Naive thymus-derived CD8-positive, alpha-beta T cell (primary cell): ENCODE data around the gene HMGXB4. TPM values are rescaled to one million over a fixed set of nuclear protein-coding genes. Genes with fewer than 3 reads are reported as not detected.

ENCODE experiments used
- ATAC-seq, 2 donors: fragments of 150-1000 bp; cut with Tn5 transposase in 1 of 2; sonication (Bioruptor Pico), chemical (Tn5 transposase) in 1 of 2; 1 replicate in 1 of 2; 2 replicates in 1 of 2; pipeline ENCODE4 v1.10.0; 2021; ENCODE audit warnings: mild to moderate bottlenecking in 2 of 2, moderate library complexity in 2 of 2
- POLR2A ChIA-PET: fragments of 350-600 bp; sonication (Branson Sonifier 250); formaldehyde crosslinking; loops from one replicate; lab custom pipeline; 2021; ENCODE audit warnings: antibody characterized with exemption; lab: Charles Lee
- DNase-seq, 10 donors: peaks; one replicate each; pipeline versions ENCODE4 v3.0.0 to v3.0.0-alpha.2; 2020 to 2022
- H3K27ac Mint-ChIP-seq, 10 donors: one replicate each; pipeline ENCODE4 v1.8.0; 2020 to 2022; ENCODE audit warnings: mild to moderate bottlenecking in 10 of 10, mixed read lengths in 10 of 10, moderate library complexity in 4 of 10, inconsistent platforms in 1 of 10
- H3K27me3 Mint-ChIP-seq, 5 donors: one replicate each; pipeline ENCODE4 v1.8.0; 2021 to 2022; ENCODE audit warnings: mixed read lengths in 5 of 5
- H3K36me3 Mint-ChIP-seq, 3 donors: one replicate each; pipeline ENCODE4 v1.8.0; 2020 to 2022; ENCODE audit warnings: mixed read lengths in 3 of 3, mild to moderate bottlenecking in 2 of 3, inconsistent platforms in 1 of 3
- H3K4me1 Mint-ChIP-seq, 4 donors: one replicate each; pipeline ENCODE4 v1.8.0; 2021 to 2022; ENCODE audit warnings: mixed read lengths in 4 of 4
- H3K4me3 Mint-ChIP-seq, 10 donors: one replicate each; pipeline ENCODE4 v1.8.0; 2020 to 2022; ENCODE audit warnings: mild to moderate bottlenecking in 10 of 10, mixed read lengths in 10 of 10, moderate library complexity in 6 of 10, inconsistent platforms in 1 of 10
- H3K9me3 Mint-ChIP-seq, 9 donors: one replicate each; pipeline ENCODE4 v1.8.0; 2020 to 2022; ENCODE audit warnings: mixed read lengths in 9 of 9, mild to moderate bottlenecking in 3 of 9, inconsistent platforms in 1 of 9, moderate library complexity in 1 of 9
- polyA plus RNA-seq, 3 donors: library from polyadenylated mRNA; unstranded; fragments of 300-500 nt; fragmentation: Illumina TruSeq; gene quantifications; one replicate each; pipeline ENCODE4 v1.2.3, GENCODE V29; 2021
- total RNA-seq, 8 experiments: library from RNA in 2 of 8; stranded (reverse) in 2 of 8; gene quantifications; one replicate each; pipeline ENCODE4 v1.2.3 and lab custom pipeline; 2021 to 2026

HMGXB4 gene, protein sequence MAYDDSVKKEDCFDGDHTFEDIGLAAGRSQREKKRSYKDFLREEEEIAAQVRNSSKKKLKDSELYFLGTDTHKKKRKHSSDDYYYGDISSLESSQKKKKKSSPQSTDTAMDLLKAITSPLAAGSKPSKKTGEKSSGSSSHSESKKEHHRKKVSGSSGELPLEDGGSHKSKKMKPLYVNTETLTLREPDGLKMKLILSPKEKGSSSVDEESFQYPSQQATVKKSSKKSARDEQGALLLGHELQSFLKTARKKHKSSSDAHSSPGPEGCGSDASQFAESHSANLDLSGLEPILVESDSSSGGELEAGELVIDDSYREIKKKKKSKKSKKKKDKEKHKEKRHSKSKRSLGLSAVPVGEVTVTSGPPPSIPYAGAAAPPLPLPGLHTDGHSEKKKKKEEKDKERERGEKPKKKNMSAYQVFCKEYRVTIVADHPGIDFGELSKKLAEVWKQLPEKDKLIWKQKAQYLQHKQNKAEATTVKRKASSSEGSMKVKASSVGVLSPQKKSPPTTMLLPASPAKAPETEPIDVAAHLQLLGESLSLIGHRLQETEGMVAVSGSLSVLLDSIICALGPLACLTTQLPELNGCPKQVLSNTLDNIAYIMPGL
- total RNA-seq (10 to 100 TPM; 29.5 to 32.6 TPM), polyA plus RNA-seq (10 to 100 TPM in 2 of 3 donors, 1 to 10 TPM in 1; 7.9 to 17.8 (median 11.0) TPM), total RNA-seq (lab: John Stamatoyannopoulos, UW) (27.1 to 43.1 (median 33.0) reads per million in 6 experiments)

DNA sequence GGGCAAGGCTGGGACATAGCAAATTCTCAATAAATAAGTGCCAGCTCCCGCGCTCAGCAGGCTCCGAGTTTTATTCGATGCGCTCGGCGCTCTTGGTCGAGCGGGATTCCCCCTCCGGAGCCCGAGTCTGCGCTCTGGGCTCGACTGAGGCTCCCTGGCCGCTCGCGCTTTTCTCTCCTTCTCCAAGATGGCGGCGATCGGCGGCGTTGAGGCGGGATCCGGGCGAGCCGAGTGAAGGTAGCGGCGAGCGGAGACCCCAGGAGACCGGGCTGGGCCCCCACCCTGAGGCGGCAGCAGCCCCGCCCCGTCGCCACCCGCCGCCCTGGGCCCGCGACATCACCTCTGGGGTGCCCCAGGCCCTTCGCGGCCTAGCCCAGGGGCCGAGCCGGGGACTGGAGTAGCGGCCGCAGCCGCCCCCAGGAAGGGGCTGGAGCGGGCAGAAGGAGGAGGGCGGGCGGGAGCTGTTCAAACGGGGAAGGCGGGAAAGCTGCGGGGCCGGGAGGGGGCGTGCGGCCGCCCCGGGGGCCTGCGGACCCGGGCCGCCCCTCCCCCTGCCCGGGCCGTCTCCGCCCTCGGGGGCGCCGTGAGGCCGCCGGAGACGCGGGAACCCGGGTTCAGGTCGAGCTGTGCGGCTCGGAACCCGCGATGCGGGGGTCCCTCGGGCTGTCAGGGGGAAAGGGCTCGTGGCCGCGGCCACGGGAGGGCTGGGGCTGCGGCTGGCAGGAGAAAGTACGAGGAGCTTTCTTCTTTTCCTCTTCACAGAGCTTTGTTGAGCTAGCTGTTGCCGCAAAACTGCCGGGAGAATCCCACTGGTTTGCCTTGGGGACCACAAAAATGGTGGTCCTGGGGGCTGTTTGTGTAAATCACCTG is at the start of gene HMGXB4:
Gene HMGXB4, plus strand, starts transcription at position 173 of the 870 bp plus-strand sequence. CDS start 4,898 bp downstream, outside the sequence.
- H3K9me3 Mint-ChIP-seq: no peaks in the 10 kb centered on the region
- peaks cover 0 to 7% (median 0%) of the 10 kb centered on the region in 3 donors for H3K36me3 Mint-ChIP-seq
- ATAC-seq (peak; percentile 88 to 94), DNase-seq (peak; percentile 77 to 92 (median 85))
- POLR2A ChIA-PET: interaction anchor here (0.5 to 2.4 kb wide), 7 partner anchors 13 to 386 kb away, joined by 3 to 48 read pairs (median 5); partner anchors contain the start of gene TOM1
- no peaks in the 10 kb centered on the region for H3K27me3 Mint-ChIP-seq
- H3K4me3 Mint-ChIP-seq: peak within 1 kb of the TSS; percentile 85 to 96 (median 92)
- peaks cover 13 to 26% (median 26%) of the 10 kb centered on the region in 4 donors for H3K4me1 Mint-ChIP-seq
- H3K27ac Mint-ChIP-seq: peak within 1 kb of the TSS; percentile 88 to 98 (median 96)

DNA sequence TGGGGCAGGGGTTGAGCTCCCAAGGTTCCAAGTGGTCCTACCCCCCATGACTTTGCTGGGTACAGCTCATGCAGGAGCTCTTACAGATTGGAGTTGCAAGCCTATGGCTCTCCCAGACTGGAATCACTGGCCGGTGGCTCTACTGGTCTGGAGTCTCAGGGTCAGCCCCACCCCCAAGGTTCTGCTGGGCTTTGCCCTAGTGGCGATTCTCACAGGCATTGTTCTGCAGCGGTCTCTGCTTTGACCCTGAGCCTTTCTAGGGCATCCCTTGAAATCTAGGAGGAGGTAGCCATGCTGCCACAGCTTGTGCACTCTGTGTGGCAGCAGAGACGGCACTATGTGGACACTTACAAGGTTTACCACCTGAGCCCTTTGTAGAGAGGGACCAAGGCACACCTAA is 49.3 kb upstream of the HMGXB4 start:
- POLR2A ChIA-PET: no interaction called here
- no peaks in the 10 kb centered on the region for H3K36me3 Mint-ChIP-seq
- H3K9me3 Mint-ChIP-seq: no peaks in the 10 kb centered on the region
- no peak overlapping the region for H3K4me3 Mint-ChIP-seq
- H3K27ac Mint-ChIP-seq: no peak overlapping the region
- DNase-seq: no peak
- ATAC-seq: no peak
- no peaks in the 10 kb centered on the region for H3K4me1 Mint-ChIP-seq
- H3K27me3 Mint-ChIP-seq: peaks cover 7 to 45% (median 35%) of the 10 kb centered on the region in 5 donors

DNA sequence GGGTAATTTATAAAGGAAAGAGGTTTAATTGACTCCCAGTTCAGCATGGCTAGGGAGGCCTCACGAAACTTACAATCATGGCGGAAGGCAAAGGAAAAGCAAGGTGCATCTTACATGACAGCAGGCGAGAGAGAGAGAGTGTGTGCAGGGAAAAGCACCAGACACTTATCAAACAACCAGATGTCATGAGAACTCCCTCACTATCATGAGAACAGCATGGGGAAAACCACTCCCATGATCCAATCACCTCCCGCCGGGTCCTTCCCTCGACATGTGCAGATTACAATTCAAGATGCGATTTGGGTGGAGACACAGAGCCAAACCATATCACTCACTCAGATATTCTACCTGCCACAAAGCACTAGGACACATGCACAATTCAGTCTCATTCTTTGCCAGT is 48.1 kb upstream of the HMGXB4 start:
- H3K27me3 Mint-ChIP-seq: peaks cover 7 to 50% (median 30%) of the 10 kb centered on the region in 5 donors
- H3K9me3 Mint-ChIP-seq: no peaks in the 10 kb centered on the region
- H3K36me3 Mint-ChIP-seq: no peaks in the 10 kb centered on the region
- DNase-seq (no peak), ATAC-seq (no peak)
- POLR2A ChIA-PET: no interaction called here
- no peaks in the 10 kb centered on the region for H3K4me1 Mint-ChIP-seq
- no peak overlapping the region for H3K4me3 Mint-ChIP-seq
- H3K27ac Mint-ChIP-seq: no peak overlapping the region

DNA sequence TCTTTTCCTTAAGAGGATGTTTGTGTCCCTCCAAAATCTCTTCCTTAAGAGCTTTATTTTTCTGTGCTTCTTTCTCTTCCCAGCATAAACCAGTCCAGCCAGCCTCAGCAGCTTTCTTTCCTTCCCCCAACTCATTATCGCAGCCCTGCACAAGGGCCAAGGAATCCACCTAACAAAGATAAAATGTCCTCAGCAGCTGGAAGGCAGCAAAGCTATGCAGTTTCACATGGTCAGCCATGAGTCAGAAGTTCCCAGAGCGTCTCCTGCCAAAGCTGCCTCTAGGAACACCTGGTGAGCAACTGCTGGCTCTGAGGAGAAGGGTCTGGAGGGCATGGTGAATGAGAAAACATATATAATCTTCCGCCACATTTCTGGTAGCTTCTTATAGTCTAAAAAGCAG is 45.3 kb upstream of the HMGXB4 start:
- Mint-ChIP-seq H3K27ac (peak overlapping the region in 1 of 10 donors; percentile 11), H3K4me3 (no peak overlapping the region), H3K36me3 (no peaks in the 10 kb centered on the region), H3K4me1 (no peaks in the 10 kb centered on the region), H3K9me3 (no peaks in the 10 kb centered on the region), H3K27me3 (peaks cover 9 to 58% (median 30%) of the 10 kb centered on the region in 5 donors)
- no peak for DNase-seq
- POLR2A ChIA-PET: no interaction called here
- ATAC-seq: no peak

DNA sequence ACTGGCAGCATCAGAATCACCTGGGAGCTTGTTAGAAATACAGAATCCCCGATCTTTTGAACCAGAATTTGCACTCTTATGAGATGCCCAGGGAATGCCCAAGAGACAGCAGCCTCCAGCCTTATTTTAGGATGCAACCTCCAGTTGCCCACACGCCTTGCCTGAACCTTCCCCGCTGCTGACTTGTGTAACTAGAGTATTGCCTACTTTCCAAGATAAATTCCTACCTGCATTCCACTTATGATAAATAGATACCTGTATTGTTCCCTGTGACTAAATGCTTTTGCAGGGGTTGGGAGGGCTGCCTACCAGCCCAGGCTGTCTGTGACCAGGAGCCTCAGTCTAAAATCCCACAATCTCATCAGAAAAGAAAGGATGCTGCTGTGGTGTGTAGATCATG is 44.3 kb upstream of the HMGXB4 start:
- Mint-ChIP-seq H3K36me3 (no peaks in the 10 kb centered on the region), H3K27me3 (peaks cover 9 to 48% (median 23%) of the 10 kb centered on the region in 5 donors), H3K27ac (no peak overlapping the region), H3K9me3 (no peaks in the 10 kb centered on the region), H3K4me3 (no peak overlapping the region), H3K4me1 (no peaks in the 10 kb centered on the region)
- ATAC-seq (no peak), DNase-seq (no peak)
- POLR2A ChIA-PET: no interaction called here

DNA sequence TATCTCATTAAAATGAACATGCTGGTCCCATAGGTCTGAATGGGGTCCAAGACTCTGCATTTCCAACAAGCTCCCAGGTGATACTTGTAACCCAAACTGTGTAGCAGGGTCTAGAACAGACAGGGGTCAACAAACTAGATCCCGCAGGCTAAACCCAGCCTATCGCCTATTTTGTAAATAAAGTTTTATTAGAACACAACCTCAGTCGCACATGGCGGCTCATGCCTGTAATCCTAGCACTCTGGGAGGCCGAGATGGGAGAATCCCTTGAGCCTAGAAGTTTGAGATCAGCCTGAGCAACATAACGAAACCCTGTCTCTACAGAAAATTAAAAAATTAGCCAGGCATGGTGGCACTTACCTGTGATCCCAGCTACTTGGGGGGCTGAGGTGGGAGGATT is 42.3 kb upstream of the HMGXB4 start:
- POLR2A ChIA-PET: no interaction called here

DNA sequence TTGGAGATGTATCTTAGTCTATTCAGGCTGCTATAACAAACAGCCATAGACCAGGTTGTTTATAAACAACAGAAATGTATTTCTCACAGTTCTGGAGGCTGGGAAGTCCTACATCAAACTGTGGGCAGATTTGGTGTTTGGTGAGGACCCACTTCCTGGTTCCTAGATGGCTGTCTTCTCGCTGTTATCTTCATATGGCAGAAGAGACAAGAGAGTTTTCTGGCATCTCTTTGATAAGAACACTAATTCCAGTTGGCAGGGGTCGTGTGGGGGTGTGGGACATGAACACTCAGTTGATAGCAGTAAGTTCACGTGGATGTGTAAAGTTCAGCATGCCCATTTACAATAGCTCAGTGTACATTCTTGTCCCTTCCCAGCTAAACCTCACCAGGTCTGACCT is 41.3 kb upstream of the HMGXB4 start:
- H3K4me3 Mint-ChIP-seq: no peak overlapping the region
- H3K9me3 Mint-ChIP-seq: no peaks in the 10 kb centered on the region
- POLR2A ChIA-PET: no interaction called here

More for the DNA sequence above, 42.3 kb upstream of the HMGXB4 start:
- ATAC-seq (no peak), DNase-seq (no peak)
- H3K9me3 Mint-ChIP-seq: no peaks in the 10 kb centered on the region
- no peak overlapping the region for H3K4me3 Mint-ChIP-seq
- peaks cover 9 to 37% (median 17%) of the 10 kb centered on the region in 5 donors for H3K27me3 Mint-ChIP-seq
- H3K36me3 Mint-ChIP-seq: no peaks in the 10 kb centered on the region
- no peaks in the 10 kb centered on the region for H3K4me1 Mint-ChIP-seq
- no peak overlapping the region for H3K27ac Mint-ChIP-seq

DNA sequence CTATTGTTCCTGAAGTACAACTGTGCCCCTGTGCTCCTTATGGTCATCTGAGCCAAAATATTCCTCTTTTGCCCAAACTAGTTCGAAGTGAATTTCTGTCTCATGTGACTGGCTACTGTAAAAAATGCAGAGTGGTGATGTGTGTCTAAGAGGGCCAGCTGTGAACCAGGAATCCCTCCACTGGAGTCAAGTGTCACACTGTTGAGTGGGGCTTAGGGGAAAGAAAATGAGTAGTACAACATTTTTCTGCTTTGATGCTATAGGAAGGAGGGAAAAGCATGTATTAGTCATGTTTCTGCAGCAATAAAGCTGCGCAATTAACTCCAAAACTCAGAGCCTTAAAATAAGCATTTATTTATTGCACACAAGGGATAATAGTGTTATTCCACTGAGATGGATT is 39.8 kb upstream of the HMGXB4 start:
- POLR2A ChIA-PET: no interaction called here
- Mint-ChIP-seq H3K4me3 (no peak overlapping the region), H3K9me3 (no peaks in the 10 kb centered on the region), H3K27me3 (peaks cover 4 to 23% (median 10%) of the 10 kb centered on the region in 5 donors), H3K4me1 (no peaks in the 10 kb centered on the region), H3K36me3 (no peaks in the 10 kb centered on the region), H3K27ac (no peak overlapping the region)
- no peak for DNase-seq
- ATAC-seq: no peak

More for the DNA sequence above, 41.3 kb upstream of the HMGXB4 start:
- no peak for DNase-seq
- peaks cover 9 to 33% (median 15%) of the 10 kb centered on the region in 5 donors for H3K27me3 Mint-ChIP-seq
- H3K36me3 Mint-ChIP-seq: no peaks in the 10 kb centered on the region
- no peak for ATAC-seq
- H3K4me1 Mint-ChIP-seq: no peaks in the 10 kb centered on the region
- no peak overlapping the region for H3K27ac Mint-ChIP-seq

DNA sequence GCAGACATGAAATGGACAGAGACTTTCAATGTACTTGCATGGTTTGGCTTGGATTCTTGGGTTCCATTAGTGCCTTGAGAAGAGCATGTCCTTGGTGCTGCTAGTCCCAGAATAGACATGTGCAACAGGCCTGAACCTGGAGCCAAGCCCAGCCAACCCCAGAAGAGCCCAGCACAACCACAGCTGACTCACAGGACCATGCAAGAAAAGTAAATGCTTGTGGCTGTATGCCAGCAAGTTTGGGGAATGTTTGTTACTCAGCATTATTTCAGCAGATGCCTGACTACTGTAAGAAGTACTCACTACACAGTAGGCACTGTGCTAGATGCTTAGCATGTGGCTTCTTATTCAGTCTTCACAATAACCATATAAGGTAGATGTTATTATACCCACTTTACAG is 39.2 kb upstream of the HMGXB4 start:
- no peaks in the 10 kb centered on the region for H3K9me3 Mint-ChIP-seq
- no peak for DNase-seq
- peaks cover 4 to 23% (median 11%) of the 10 kb centered on the region in 5 donors for H3K27me3 Mint-ChIP-seq
- H3K4me1 Mint-ChIP-seq: no peaks in the 10 kb centered on the region
- no peaks in the 10 kb centered on the region for H3K36me3 Mint-ChIP-seq
- no peak overlapping the region for H3K4me3 Mint-ChIP-seq
- no peak for ATAC-seq
- H3K27ac Mint-ChIP-seq: no peak overlapping the region
- POLR2A ChIA-PET: no interaction called here

DNA sequence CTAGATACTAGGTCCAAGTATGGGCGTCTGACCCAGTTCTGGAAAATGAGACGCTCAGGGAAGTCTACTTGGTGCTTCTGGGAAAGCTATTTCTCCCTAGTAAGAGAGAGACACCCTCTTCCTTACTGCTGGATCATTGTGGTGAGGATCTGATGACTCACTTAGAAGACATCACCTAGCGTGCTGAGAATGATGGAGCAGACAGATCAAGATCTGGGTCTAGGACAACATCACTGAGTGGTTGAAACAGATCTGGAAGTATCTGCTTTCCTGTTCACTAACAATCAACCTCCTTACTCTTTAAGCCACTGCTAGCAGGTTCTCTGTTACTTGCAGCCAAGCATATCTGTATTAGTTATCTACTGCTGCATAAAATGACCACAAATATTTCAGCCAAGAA is 38.3 kb upstream of the HMGXB4 start:
- H3K9me3 Mint-ChIP-seq: no peaks in the 10 kb centered on the region
- H3K4me1 Mint-ChIP-seq: no peaks in the 10 kb centered on the region
- no peak for DNase-seq
- H3K4me3 Mint-ChIP-seq: no peak overlapping the region
- H3K27ac Mint-ChIP-seq: no peak overlapping the region
- peaks cover 5 to 21% (median 11%) of the 10 kb centered on the region in 5 donors for H3K27me3 Mint-ChIP-seq
- no peak for ATAC-seq
- no peaks in the 10 kb centered on the region for H3K36me3 Mint-ChIP-seq
- POLR2A ChIA-PET: no interaction called here

DNA sequence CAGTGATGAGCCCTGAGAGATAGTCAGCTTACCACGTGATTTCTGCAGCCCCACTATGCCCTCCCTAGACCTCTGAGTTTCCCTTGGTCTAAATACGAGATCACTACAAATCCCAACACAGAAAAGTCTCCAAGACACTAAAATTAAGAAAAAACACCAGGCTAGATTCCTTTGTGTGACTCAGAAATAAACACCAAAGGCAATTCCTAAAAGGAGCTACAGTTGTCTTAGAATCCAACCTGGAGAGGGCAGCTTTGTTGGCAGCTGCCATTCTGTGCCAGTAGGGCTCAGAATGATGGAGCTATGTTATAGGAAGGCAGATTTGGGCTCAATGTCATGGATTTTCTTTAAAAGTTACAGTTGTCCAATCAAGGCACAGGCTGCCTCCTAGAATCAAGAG is 37.1 kb upstream of the HMGXB4 start:
- Mint-ChIP-seq H3K36me3 (no peaks in the 10 kb centered on the region), H3K27me3 (peaks cover 12 to 30% (median 17%) of the 10 kb centered on the region in 5 donors), H3K4me3 (no peak overlapping the region), H3K9me3 (no peaks in the 10 kb centered on the region), H3K4me1 (peaks cover 0 to 2% (median 0%) of the 10 kb centered on the region in 4 donors), H3K27ac (no peak overlapping the region)
- POLR2A ChIA-PET: no interaction called here
- no peak for DNase-seq
- no peak for ATAC-seq

DNA sequence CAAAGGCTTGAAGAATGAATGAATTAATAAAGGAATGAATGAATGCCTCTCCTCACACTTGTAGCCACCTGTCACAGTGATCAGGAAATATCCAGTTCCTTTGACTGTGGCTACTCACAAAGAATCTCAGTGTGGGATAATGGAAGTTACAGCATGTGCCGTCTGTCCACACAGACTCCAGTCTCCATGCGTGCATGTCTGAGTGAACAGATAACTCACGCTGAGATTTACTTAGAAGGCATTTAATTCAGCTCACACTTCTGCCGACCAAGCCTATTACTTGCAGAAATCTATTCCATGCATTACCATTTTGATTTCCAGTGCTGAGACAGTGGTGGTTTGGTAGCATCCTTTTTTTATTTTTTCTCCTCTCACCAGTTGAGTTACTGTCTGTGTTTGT is 32.3 kb upstream of the HMGXB4 start:
- H3K27ac Mint-ChIP-seq: no peak overlapping the region
- POLR2A ChIA-PET: no interaction called here
- DNase-seq (no peak), ATAC-seq (no peak)
- no peak overlapping the region for H3K4me3 Mint-ChIP-seq
- H3K27me3 Mint-ChIP-seq: peaks cover 17 to 44% (median 23%) of the 10 kb centered on the region in 5 donors
- H3K4me1 Mint-ChIP-seq: peaks cover 0 to 2% (median 0%) of the 10 kb centered on the region in 4 donors
- H3K9me3 Mint-ChIP-seq: peaks cover 0 to 7% (median 0%) of the 10 kb centered on the region in 9 donors
- peaks cover 0 to 5% (median 0%) of the 10 kb centered on the region in 3 donors for H3K36me3 Mint-ChIP-seq
